ENCODE measurements around the gene FXYD1. TPM values are rescaled to one million over a fixed set of nuclear protein-coding genes. Genes with fewer than 3 reads are reported as not detected.

FXYD1 gene
- total and polyA plus RNA-seq, 3 donors from 2014 or later = 2.3 to 48.5 (median 11.1) TPM

GRCh38 chr19:35133826-35134225 lies 4.8 kb upstream of the FXYD1 start:
- no peaks in the 10 kb centered on the region for H3K9me3 ChIP-seq
- intact Hi-C loops (cut with DNase I; ENCODE audit: low total_unique reads) = no loop called here
- WGBS, 2 donors = 60 to 81% methylated on average over 5 to 11 of the region's 11 CpGs
- DNase-seq = no peak
- H3K27ac ChIP-seq = no peak overlapping the region
- TF ChIP-seq POLR2A (IDR thresholded peaks at IDR 0.05) (no peak), CTCF (IDR thresholded peaks at IDR 0.05) (no peak)
- peaks cover 6% of the 10 kb centered on the region for H3K4me1 ChIP-seq
- no peak overlapping the region for H3K4me3 ChIP-seq
- no peaks in the 10 kb centered on the region for H3K36me3 ChIP-seq (ENCODE audit: low read depth, missing control alignments)
- H3K27me3 ChIP-seq = no peaks in the 10 kb centered on the region

DNA sequence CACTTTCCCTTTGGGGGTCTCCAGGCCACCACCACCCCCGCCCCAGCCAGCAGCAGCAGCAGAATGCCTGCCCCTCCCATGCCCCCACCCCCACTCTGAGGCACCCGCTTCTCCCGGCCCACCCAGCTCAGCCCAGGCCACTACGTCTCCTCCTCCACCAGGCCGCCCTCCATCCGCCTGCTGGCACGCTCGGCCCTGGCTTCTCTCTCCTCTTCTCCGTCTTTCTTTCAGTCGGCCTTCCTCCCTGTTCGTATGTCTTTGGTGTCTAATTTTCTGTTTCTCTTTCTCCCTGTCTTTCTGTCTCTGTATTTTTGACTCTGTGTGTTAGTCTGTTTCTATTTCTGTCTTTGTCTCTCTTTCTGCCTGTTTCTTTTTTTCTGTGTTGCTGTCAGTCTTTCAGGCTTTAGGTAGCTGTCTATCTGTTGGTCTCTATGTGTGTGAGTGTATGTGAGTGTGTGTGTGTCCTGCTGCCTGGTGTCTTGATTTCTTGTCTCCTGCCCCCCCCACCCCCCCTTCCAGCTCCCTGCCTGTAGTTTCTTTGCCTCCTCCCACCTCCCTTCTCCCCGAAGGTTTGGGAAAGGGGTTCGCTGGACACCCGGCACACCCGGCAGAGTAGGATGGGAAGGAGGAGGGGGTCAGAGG lies 3.9 kb upstream of the FXYD1 start, which contains the start of gene LGI4:
Gene LGI4 (minus strand): TSS at position 459 of the 642 bp plus-strand sequence. CDS start 379 bp downstream, at position 80.
- TF ChIP-seq POLR2A (IDR thresholded peaks at IDR 0.05) (no peak), CTCF (IDR thresholded peaks at IDR 0.05) (no peak)
- DNase-seq = no peak
- WGBS, 2 donors = 59 to 68% methylated on average over 14 to 15 of the region's 15 CpGs
- intact Hi-C loops (cut with DNase I; ENCODE audit: low total_unique reads) = no loop called here
- H3K4me1 ChIP-seq = peaks cover 3% of the 10 kb centered on the region
- H3K9me3 ChIP-seq = no peaks in the 10 kb centered on the region
- no peak within 1 kb of the TSS for H3K4me3 ChIP-seq
- no peaks in the 10 kb centered on the region for H3K36me3 ChIP-seq (ENCODE audit: low read depth, missing control alignments)
- H3K27ac ChIP-seq = peak within 1 kb of the TSS; percentile 65 to 70
- H3K27me3 ChIP-seq = no peaks in the 10 kb centered on the region

- no peaks in the 10 kb centered on the region for H3K4me1 ChIP-seq
- no peak for TF ChIP-seq POLR2A (IDR thresholded peaks at IDR 0.05)
- peak; percentile 83 to 87 (median 84) for TF ChIP-seq CTCF (IDR thresholded peaks at IDR 0.05)
- H3K9me3 ChIP-seq = no peaks in the 10 kb centered on the region
- no peaks in the 10 kb centered on the region for H3K36me3 ChIP-seq (ENCODE audit: low read depth, missing control alignments)
- intact Hi-C loops (cut with DNase I; ENCODE audit: low total_unique reads) = no loop called here
- 6 to 9% methylated on average over 2 to 7 of the region's 7 CpGs for WGBS, 2 donors
- DNase-seq = peak; percentile 81
- no peaks in the 10 kb centered on the region for H3K27me3 ChIP-seq
- H3K27ac ChIP-seq = peak overlapping the region; percentile 65 to 70
- H3K4me3 ChIP-seq = no peak overlapping the region
Observed at GRCh38 chr19:35135389-35135909, 3.2 kb upstream of the FXYD1 start.

DNA sequence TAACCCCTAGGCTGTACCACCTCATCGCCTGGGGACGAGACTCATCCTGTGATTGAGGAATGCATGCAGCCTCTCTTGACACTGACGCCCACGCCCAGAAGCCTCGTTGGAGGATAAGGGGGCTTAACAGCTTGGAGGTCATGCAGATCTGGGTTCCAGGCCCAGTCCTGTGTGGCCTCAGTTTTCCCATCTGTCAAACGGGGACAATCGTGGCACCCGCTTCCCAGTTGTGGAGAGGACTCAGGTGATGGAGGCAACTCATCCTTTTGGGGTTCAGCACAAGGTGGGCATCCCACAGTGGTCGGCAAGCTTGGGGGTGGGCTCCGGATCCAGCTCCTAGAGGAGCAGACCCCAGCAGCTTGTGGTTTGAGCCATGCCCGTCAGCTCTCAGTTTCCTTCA lies 2.4 kb upstream of the FXYD1 start:
- Histone ChIP-seq H3K27me3 (no peaks in the 10 kb centered on the region), H3K27ac (no peak overlapping the region), H3K36me3 (ENCODE audit: low read depth, missing control alignments) (no peaks in the 10 kb centered on the region), H3K4me3 (no peak overlapping the region), H3K4me1 (no peaks in the 10 kb centered on the region), H3K9me3 (no peaks in the 10 kb centered on the region)
- 74 to 89% methylated on average over 7 to 11 of the region's 11 CpGs for WGBS, 2 donors
- TF ChIP-seq POLR2A (IDR thresholded peaks at IDR 0.05) (no peak), CTCF (IDR thresholded peaks at IDR 0.05) (no peak)
- DNase-seq = no peak
- intact Hi-C loops (cut with DNase I; ENCODE audit: low total_unique reads) = no loop called here

Data from testis (tissue), 3 donors.